Amniotic epithelial cell (primary cell): Measurements from ENCODE around the gene SMAD6.
"Not testable (repeated sequence)": the region's sequence is repeated elsewhere in the genome, so short reads cannot be mapped to it uniquely, and the experiment has no call there.

Experiments used
- DNase-seq: peaks from one replicate; pipeline ENCODE4 v3.0.0-alpha.2; 2010; ENCODE audit warnings: low read depth

Gene SMAD6

DNA sequence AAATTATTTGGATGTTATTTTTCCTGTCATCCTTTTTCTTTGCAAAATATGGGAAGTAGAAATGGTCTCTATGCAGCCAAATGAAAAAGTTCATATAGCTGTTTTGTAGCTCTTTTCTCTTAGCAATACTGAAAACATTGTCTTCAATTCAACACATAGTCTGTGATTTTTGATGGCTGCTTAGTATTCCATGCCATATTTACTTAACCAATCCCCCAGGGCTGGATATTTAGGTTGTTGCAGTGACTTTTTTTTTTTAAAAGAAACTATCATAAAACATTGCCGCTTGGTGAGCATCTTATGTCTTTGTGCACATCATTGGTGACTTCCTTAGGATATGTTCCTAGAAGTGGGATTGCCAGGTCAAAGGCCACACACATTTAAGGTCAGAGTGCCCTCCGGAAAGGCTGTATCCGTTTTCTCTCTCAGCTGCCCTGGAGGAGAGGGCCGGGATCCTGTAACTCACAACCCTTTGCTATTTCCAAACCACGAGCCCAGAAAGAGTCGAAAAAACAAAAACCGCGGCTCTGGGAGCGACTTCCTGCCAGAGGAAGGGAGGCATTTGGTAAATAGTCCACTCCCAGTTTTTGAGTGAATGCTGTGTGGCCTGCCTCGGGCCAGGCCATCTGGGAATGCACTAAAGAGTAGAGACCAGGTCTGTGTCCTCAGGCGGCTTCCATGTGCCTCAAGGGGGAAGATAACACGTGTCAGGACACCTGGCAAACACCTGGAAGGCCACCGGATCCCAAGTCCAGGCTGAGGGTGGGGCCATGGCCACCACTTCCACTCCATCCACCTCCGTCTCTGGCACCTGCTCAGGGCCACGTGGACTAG is 41.9 kb downstream of the SMAD6 start:
- no peak for DNase-seq

- DNase-seq, result no peak
Measured at GRCh38 chr15:66744610-66745279, 42.7 kb downstream of the SMAD6 start.

DNA sequence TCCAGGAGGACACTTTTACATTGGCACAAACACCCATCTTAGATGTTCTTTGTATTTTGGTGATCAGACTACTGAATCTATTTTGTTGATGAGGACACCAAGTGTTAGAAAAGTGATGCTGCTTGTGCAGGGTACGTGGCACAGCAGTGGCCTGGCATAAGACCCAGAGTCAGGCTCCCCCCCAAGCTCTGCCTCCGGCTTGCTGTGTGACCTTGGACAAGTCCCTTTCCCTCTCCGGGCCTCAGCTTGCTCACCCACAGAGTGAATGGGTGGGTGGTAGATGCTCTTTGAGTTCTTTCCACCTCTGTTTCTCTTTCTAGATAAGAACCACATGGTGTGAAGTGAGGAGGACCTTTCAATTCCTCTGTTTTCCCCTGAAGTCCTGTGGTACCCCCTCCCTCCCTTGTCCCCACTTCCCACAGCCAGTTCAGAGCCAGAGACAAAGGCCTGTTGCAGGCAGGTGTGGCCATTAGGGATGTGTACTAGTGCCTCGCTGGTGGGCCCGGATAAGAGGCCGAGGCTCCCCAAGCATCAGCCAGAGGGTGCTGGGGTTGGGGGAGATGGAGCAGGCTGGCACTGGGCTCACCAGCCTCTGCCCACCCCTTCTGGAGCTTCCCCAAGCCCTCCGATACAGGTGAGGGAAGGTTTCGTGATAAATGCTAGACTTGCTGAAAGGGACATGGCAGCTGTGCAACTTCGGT is 43.6 kb downstream of the SMAD6 start:
- DNase-seq, result no peak

DNA sequence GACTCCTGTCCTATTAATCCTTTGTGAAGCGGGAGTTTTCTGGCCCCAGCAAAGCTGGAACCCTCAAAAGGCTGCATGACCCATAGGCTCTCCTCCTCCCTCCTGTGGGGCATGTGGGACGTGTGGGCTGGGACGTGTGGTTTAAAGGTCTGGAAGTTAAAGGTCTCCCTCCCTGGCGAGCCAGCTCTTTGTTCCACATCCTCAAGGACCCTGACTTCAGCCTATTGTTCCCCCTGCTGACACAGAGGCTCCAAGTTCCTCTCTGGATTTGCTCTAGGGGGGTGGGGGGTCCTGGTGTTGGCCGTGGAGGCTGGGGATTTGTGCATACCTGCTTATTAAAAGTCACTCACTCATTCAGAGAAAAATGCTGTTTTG is 44.2 kb downstream of the SMAD6 start:
- DNase-seq, result no peak

GRCh38 chr15:66747223-66747622 is 45.2 kb downstream of the SMAD6 start:
- no peak for DNase-seq

DNA sequence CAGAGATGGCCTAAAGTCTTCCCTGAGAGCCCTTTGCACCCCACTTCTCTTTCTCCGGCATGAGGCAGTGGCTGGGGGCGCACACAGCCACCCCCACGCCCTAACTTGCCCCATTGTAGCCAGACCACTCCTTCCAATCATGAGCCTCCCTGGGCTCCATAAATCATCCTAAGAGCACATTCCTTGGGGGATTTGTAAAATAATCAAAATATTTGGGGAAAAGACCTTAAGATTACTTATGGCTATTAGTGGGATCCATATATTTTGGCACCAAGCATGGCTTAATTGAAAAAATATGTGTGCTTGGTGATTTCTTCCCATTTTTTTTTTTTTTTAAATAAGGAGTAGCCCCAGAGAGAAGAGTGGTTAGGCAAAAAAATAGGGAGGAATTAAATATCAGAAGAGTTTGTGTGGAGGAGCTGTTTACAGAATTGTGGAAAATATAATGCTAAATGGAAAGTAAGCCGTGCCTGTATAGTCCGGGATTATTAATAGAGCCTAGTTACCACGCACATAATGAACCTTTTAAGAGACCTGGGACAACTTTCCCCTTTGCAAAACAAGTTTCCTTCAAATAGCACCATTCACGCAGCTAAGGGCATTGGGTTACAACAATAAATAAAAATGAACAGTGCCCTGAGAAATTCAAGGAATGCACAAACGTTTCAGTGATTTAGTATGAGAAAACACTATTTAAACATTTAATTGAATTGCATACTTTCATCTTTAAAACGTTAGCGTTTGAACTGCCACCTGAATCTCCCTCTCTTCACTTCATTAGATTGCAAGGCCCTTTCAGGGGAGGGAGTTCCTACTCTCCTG is 46.1 kb downstream of the SMAD6 start:
- DNase-seq, result peak; percentile 76

DNA sequence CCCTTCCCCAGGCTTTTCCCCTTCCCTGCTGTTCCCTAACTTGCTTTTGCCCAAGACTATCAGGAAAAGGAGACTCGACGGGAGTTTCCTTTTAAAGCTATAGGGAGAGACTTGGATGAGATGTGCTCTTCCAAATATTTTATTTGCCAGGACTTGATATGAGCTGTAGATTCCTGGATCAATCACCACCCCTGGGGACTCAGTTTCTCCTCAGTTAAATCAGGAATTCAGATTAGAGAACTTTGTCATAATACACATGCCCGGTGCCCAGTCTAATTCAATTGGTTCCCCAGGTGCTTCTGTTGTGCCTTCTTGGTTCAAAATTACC is 46.6 kb downstream of the SMAD6 start:
- DNase-seq, result no peak

DNA sequence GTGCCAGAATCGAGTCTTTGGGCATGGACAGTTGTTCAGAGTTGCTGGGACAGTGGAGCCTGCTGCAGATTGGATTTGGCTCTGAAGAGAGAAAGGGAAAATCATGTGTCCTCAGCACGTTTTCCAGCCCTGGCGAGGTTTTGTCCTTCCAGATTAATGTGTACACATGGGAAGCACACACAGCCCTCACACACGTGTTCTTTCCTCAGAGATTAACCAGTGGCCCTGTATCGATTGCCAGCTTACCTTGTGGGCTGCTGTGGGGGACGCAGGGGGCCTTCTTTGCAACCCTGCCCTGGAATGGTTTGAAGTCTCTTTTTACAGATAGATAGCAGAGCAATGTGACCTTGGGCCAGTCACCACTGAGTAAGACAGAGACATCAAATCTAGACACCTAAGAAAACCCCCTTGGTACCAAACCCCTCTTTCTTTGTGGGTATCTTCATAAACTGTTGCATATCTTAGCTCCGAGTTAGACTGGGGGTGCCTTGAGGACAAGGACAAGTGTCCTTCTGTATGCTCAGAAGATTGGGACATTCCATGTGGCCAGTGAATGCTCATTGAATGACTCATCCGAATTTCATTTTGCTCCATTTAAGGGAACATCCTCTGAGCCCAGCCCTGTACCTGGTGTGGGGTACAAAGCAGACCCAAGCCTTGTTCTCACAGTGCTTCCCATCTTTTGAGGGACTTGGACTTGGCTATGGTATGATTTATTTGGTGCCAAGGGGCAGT is 48.0 kb downstream of the SMAD6 start:
- no peak for DNase-seq

GRCh38 chr15:66750609-66751008 is 48.6 kb downstream of the SMAD6 start:
- no peak for DNase-seq

DNA sequence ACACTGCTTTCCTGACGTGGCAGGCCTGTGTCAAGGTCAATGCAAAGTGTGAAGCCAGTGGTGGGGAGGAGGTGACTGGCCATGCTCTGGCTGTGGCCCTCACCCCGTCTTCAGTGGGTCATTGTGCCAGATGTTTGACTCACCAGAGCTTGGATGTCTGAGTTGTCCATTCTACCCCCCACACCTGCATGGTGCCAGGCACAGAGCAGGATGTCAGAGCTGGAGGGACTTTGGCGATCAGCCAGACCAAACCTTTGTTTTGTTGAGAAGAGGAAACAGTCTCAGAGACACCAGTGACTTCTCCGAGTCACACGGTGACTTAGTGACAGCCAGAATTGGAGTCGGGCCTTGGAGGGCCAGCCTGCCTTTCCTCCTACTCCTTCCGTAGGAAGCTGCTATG is 49.5 kb downstream of the SMAD6 start:
- no peak for DNase-seq

GRCh38 chr15:66752078-66752477 is 50.0 kb downstream of the SMAD6 start:
- no peak for DNase-seq

- DNase-seq, result no peak
Measured at GRCh38 chr15:66753687-66754377, 51.8 kb downstream of the SMAD6 start.

- DNase-seq, result no peak
Measured at GRCh38 chr15:66754789-66755188, 52.8 kb downstream of the SMAD6 start.

DNA sequence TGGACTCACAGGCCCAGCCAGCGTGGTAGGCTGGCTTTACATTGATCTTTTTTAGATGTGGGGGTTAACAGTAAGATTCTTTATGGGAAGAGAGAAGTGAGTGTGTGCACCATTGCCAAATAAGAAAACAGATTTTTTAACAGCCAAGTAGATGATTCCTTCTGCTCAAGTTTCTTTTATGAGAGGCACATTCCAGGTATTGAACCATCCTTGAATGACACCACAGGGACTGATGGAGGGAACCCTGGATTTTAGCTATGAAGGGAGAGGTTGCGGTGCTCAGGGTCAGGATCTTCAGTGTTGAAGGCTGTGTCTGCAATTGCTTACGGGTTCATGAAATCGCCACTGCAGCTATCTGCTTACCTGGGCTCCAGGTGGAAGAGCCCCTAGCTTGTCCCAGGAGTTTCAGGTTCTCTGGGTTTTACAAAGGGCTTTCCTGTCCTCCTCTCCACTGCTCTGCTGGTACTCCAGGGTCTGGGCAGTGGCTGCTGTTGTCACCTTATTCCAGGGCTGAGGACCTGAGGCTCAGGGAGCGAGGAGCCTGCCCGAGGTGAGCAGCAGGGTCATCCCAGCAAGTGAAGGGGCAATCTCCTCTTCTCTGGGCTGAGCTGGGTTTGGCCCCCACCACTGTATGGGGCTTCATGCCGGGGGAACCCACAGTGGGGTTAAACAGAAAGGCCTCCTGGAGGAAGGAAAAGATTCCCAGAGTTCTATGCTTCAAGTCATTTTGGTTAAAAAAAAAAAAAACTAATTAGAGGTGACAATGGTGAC is 53.4 kb downstream of the SMAD6 start:
- DNase-seq, result no peak

DNA sequence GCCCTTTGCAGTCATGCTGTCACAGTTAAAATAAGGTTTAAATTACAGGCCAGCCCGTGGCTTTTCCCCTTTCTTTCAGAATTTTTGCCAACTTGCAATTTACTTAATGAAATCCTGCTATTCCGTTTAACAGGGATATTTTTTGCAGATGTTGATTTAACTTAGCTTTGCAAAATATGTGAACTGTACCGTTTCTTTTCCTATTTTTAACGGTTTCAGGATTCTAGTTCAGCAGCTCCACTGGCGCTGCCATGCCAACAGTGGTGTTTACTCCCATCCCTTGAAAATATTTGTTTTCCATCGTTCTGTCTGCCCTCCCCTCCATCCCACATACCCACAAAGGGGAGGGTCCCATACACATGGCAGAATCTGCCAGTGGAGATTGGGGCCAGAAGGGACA is 54.3 kb downstream of the SMAD6 start:
- no peak for DNase-seq

DNA sequence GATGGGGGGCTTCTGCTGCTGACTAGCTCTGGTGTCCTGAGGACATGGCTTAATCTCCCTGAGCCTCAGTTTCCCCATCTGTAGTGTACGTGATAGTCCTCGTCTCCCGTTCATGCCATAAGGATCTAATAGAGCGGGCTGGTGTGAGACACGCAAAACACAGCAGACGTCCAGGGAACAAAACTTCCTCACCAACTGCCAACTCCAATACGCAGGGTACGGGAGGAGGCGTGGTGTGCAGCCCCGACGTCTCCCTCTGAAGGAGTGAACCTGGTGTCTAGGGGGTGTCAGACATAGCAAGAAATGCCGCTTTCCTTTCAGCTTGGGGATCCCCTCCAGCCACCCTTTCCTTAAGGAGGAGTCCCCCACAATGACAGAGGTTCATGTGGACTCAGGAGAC is 55.0 kb downstream of the SMAD6 start:
- DNase-seq, result no peak

DNA sequence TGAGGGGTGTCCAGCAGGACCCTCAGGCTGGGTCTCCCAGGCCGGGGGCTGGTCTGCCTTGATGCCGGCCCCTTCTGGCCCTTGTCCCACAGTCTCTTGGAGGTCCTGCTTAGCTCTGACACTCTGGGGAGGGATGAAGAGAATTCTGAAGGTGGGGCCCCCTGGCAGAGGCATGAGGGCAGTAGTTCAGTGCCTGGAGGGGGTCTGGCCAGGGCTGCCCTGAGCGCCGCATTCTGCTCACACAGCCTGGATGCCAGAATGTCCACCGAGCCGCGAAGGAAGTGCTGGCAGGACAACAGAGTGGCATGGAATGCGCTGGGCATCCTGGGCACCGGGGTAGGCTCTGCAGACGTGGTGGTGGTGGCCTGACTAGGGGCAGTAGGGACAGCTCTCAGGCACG is 55.5 kb downstream of the SMAD6 start:
- no peak for DNase-seq

- DNase-seq, result not testable (repeated sequence)
Measured at GRCh38 chr15:66758217-66758616, 56.2 kb downstream of the SMAD6 start.

DNA sequence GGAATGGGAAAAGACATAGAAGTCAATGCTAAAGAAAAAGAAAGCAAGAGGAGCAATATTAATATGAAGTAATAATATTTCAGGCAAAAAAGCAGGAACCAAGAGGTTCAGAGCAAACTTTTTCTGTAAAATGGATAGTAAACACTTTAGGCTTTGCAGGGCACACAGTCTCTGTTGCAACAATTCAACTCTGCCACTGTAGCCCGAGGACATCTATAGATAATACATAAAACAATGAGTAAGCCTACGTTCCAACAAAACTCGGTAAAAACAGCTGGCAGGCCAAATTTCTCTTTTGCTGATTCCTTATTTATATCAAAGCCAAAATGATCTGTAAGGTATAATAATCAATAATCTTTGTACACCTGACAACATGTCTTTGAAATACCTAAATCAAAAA is 56.8 kb downstream of the SMAD6 start:
- DNase-seq, result no peak
